Measurements from ENCODE around the gene NT5C1B. TPM values are rescaled to one million over a fixed set of nuclear protein-coding genes. Genes with fewer than 3 reads are reported as not detected.

NT5C1B gene
- total and polyA plus RNA-seq, 4 donors, result 0.02 to 0.63 TPM; not detected in 2

DNA sequence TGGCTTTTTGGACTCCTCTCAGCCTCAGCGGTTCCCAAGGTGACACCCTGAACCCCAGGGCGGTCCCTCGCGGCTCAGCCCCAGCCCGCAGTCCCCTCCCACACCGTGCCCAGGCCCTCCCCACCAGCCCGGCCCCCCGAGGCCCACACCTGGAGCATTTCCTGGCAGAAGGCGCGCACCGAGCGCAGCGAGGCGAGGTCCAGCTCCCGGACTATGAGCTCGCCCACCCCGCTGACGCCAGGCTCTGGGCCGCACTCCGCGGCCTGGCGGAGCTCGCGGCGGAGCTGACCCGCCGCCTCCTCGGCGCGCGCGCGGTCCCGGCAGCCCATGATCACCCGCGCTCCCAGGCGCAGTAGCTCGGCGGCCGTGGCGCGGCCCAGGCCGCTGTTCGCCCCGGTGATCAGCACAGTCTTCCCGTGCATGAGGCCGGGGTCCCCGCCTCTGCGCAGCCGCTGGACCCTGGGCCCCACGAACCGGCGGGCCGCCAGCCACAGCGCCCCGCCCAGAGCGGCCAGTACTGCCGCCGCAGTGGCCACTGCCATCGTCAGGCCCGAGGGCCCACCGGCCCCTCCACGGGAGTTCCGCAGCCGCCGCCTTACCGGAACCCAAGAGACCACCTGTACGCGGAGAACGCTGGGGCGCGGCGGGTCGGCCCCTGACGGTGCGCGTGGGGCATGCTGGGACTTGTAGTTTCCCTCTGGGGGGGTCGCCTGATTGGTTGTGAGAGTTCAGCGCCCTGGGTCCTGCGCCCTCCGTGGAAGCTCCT, 29.2 kb downstream of the NT5C1B start, which contains the start of gene RDH14:
Gene RDH14, minus strand, starts transcription at position 623 of the 766 bp plus-strand sequence. Its CDS starts 81 bp downstream, at position 542.
- TF ChIP-seq HNF4G (IDR thresholded peaks at IDR 0.05) (no peak), NR2F2 (IDR thresholded peaks at IDR 0.05) (no peak), EGR1 (IDR thresholded peaks at IDR 0.05; ENCODE audit: low read depth in 2 of 2) (no peak), RXRA (IDR thresholded peaks at IDR 0.05) (peak; percentile 68 to 72), JUND (IDR thresholded peaks at IDR 0.05) (no peak), YY1 (IDR thresholded peaks at IDR 0.05) (no peak), FOXA1 (IDR thresholded peaks at IDR 0.05) (no peak), SP1 (IDR thresholded peaks at IDR 0.05) (peak; percentile 60), GABPA (IDR thresholded peaks at IDR 0.05 in 1 of 2, conservative IDR thresholded peaks at IDR 0.05 in 1 of 2) (peak in 1 of 2 donors; percentile 8), RAD21 (IDR thresholded peaks at IDR 0.05) (peak in 1 of 2 donors; percentile 56), HNF4A (conservative IDR thresholded peaks at IDR 0.05) (peak; percentile 66 to 81), TAF1 (conservative IDR thresholded peaks at IDR 0.05) (no peak), FOXA2 (IDR thresholded peaks at IDR 0.05) (no peak)
- TF ChIP-seq, protein P1, sequence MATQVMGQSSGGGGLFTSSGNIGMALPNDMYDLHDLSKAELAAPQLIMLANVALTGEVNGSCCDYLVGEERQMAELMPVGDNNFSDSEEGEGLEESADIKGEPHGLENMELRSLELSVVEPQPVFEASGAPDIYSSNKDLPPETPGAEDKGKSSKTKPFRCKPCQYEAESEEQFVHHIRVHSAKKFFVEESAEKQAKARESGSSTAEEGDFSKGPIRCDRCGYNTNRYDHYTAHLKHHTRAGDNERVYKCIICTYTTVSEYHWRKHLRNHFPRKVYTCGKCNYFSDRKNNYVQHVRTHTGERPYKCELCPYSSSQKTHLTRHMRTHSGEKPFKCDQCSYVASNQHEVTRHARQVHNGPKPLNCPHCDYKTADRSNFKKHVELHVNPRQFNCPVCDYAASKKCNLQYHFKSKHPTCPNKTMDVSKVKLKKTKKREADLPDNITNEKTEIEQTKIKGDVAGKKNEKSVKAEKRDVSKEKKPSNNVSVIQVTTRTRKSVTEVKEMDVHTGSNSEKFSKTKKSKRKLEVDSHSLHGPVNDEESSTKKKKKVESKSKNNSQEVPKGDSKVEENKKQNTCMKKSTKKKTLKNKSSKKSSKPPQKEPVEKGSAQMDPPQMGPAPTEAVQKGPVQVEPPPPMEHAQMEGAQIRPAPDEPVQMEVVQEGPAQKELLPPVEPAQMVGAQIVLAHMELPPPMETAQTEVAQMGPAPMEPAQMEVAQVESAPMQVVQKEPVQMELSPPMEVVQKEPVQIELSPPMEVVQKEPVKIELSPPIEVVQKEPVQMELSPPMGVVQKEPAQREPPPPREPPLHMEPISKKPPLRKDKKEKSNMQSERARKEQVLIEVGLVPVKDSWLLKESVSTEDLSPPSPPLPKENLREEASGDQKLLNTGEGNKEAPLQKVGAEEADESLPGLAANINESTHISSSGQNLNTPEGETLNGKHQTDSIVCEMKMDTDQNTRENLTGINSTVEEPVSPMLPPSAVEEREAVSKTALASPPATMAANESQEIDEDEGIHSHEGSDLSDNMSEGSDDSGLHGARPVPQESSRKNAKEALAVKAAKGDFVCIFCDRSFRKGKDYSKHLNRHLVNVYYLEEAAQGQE (IDR thresholded peaks at IDR 0.05), result peak; percentile 4
- TF ChIP-seq, protein P2, sequence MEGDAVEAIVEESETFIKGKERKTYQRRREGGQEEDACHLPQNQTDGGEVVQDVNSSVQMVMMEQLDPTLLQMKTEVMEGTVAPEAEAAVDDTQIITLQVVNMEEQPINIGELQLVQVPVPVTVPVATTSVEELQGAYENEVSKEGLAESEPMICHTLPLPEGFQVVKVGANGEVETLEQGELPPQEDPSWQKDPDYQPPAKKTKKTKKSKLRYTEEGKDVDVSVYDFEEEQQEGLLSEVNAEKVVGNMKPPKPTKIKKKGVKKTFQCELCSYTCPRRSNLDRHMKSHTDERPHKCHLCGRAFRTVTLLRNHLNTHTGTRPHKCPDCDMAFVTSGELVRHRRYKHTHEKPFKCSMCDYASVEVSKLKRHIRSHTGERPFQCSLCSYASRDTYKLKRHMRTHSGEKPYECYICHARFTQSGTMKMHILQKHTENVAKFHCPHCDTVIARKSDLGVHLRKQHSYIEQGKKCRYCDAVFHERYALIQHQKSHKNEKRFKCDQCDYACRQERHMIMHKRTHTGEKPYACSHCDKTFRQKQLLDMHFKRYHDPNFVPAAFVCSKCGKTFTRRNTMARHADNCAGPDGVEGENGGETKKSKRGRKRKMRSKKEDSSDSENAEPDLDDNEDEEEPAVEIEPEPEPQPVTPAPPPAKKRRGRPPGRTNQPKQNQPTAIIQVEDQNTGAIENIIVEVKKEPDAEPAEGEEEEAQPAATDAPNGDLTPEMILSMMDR (IDR thresholded peaks at IDR 0.05; ENCODE audit: low read depth, low read length, missing input control), result no peak
- TF ChIP-seq, protein P3, sequence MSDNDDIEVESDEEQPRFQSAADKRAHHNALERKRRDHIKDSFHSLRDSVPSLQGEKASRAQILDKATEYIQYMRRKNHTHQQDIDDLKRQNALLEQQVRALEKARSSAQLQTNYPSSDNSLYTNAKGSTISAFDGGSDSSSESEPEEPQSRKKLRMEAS (IDR thresholded peaks at IDR 0.05), result no peak
- TF ChIP-seq, protein P4, sequence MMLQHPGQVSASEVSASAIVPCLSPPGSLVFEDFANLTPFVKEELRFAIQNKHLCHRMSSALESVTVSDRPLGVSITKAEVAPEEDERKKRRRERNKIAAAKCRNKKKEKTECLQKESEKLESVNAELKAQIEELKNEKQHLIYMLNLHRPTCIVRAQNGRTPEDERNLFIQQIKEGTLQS (IDR thresholded peaks at IDR 0.05), result no peak
- TF ChIP-seq, protein P5, sequence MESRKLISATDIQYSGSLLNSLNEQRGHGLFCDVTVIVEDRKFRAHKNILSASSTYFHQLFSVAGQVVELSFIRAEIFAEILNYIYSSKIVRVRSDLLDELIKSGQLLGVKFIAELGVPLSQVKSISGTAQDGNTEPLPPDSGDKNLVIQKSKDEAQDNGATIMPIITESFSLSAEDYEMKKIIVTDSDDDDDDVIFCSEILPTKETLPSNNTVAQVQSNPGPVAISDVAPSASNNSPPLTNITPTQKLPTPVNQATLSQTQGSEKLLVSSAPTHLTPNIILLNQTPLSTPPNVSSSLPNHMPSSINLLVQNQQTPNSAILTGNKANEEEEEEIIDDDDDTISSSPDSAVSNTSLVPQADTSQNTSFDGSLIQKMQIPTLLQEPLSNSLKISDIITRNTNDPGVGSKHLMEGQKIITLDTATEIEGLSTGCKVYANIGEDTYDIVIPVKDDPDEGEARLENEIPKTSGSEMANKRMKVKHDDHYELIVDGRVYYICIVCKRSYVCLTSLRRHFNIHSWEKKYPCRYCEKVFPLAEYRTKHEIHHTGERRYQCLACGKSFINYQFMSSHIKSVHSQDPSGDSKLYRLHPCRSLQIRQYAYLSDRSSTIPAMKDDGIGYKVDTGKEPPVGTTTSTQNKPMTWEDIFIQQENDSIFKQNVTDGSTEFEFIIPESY (IDR thresholded peaks at IDR 0.05), result no peak
- DNase-seq (ENCODE audit: low spot score), result peak; percentile 92
- Histone ChIP-seq H3K36me3 (ENCODE audit: control insufficient read depth in 4 of 4, insufficient read depth in 3 of 4, low read depth in 1 of 4, low read length in 3 of 4) (peaks cover 0 to 16% (median 4%) of the 10 kb centered on the region in 4 donors), H3K27me3 (ENCODE audit: control insufficient read depth in 4 of 4, insufficient read depth in 4 of 4, low read length in 3 of 4) (no peaks in the 10 kb centered on the region), H3K9ac (ENCODE audit: low read depth in 1 of 2, low read length in 2 of 2) (peak within 1 kb of the TSS; percentile 89 to 94), H3K4me1 (ENCODE audit: control insufficient read depth in 4 of 4, insufficient read depth in 4 of 4, low read length in 3 of 4) (peaks cover 4 to 25% (median 10%) of the 10 kb centered on the region in 4 donors), H3K4me3 (ENCODE audit: low read depth in 1 of 3, low read length in 3 of 3) (peak within 1 kb of the TSS; percentile 91 to 94 (median 93)), H3K9me3 (ENCODE audit: control insufficient read depth in 4 of 4, low read length in 3 of 4) (no peaks in the 10 kb centered on the region), H3K27ac (ENCODE audit: low read depth in 1 of 2, low read length in 2 of 2) (peak within 1 kb of the TSS; percentile 98 to 99)
- WGBS, result under 1% methylated on average over 81 of the region's 81 CpGs
